ENCODE measurements around the gene FOXF1.

GRCh38 chr16:86476956-86477534 is 33.3 kb upstream of the FOXF1 start:
- TF ChIP-seq EZH2 (IDR thresholded peaks at IDR 0.05; ENCODE audit: low read length, missing control alignments) (no peak), CTCF (conservative IDR thresholded peaks at IDR 0.05 in 1 of 2, IDR thresholded peaks at IDR 0.05 in 1 of 2; ENCODE audit: low read depth in 1 of 2, low read length in 2 of 2) (no peak)
